Medulla oblongata (tissue), 1 donor: ENCODE measurements around the gene CTSL.

ENCODE experiments used
- DNase-seq: peaks from one replicate; pipeline ENCODE4 v3.0.0-alpha.2; 2015; ENCODE audit errors: extremely low spot score

Gene CTSL

DNA sequence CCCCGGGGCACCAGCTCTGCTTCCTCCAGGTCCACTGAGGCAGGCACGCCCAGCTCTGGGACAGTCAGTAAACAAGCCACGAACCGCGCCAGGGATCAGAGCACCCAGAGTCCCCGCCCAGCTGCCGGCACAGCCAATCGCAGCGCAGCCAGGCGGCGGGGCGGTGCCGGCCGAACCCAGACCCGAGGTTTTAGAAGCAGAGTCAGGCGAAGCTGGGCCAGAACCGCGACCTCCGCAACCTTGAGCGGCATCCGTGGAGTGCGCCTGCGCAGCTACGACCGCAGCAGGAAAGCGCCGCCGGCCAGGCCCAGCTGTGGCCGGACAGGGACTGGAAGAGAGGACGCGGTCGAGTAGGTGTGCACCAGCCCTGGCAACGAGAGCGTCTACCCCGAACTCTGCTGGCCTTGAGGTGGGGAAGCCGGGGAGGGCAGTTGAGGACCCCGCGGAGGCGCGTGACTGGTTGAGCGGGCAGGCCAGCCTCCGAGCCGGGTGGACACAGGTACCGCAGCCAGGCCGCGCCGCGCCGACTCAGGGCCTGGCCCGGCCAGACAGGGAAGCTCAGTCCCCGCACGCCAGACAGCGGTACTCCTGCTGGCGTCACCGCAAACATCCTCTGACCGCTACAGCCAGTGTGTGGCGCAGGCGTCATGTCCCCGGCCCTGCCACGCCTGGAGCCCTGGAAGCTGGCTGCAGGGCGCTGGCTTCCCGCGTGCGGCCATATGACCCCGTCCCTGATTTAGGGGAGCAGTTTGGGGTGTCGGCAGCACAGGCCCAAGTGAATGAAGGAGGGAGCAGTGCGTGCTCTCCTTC is at the start of gene CTSL:
TSS of gene CTSL (plus strand) at position 220 of the 810 bp plus-strand sequence. CDS start 1,485 bp downstream, outside the sequence.
- DNase-seq, result peak; percentile 96

DNA sequence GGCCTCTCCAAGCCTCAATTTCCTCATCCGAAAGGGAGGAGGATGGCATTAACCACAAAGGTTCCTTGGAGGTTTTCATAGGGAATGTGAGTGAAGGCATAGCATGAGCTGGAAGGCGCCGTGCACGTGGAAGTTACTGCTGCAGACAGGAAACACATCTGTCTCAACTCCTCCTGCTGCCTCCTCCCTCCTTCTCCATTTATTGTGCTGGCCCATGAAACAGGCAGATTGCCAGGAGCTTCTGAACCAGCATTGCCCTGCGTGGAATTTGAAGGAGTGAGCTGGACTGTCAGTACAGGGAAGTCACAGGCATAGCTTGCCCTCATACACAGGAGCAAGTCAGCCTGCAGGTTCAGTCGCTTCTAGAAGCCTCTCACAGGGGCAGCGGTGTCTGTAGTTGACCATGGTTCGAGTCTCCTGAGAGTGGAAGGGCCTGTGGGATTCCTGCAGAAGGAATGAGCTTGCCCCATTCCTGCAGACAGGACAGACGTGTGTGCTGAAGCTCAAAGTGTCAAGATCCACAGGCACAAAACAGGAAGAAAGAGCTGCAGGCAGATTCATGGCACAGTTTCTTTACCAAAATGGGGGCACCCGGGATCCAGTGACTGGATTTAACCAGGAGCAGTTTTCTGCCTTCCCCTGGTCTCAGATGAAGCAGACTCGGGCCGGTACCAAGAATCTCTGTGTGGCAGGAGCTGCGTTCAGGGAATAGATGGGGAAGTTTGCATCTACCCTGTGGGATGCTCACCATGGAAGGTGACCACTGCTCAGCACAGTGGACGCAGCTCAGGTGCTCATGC is 48.7 kb upstream of the CTSL start:
- DNase-seq, result peak; percentile 15

DNA sequence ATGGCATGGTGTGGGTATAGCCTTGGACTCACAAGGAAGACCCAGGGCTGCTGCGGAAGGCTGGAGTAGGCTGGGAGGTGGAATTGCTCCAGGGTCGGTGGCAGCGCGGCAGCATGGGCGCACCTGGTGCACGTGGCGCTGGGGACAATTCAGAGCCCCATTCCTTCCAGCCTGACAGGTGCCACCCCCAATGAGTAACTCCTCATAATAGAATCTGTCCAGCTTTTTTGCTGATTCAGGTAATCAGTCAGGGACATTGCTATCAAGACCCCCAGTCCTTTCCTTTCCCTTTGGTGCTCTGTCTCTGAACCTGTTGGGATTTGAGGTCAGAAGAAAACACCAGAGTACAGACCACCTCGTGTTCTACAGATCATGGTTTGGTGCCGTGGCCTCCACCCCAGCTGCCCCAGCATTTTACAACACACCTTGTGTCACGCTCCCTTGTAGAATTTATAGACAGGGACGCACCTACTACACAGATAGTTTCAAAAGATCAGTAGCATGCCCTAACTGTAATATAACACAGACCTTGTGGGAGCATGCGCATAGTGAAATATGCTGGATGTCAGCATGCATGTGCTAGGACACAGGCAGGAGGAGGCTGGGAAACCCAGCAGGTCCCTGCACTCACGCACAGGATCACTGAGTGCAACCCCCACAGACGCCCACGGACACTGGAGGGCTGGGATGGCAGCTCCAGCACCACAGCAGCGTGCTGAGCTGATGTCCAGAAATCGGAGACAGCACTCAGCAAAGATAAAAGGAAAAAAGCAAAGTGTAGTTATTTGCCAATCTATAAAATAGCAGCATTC is 47.9 kb upstream of the CTSL start:
- no peak for DNase-seq

DNA sequence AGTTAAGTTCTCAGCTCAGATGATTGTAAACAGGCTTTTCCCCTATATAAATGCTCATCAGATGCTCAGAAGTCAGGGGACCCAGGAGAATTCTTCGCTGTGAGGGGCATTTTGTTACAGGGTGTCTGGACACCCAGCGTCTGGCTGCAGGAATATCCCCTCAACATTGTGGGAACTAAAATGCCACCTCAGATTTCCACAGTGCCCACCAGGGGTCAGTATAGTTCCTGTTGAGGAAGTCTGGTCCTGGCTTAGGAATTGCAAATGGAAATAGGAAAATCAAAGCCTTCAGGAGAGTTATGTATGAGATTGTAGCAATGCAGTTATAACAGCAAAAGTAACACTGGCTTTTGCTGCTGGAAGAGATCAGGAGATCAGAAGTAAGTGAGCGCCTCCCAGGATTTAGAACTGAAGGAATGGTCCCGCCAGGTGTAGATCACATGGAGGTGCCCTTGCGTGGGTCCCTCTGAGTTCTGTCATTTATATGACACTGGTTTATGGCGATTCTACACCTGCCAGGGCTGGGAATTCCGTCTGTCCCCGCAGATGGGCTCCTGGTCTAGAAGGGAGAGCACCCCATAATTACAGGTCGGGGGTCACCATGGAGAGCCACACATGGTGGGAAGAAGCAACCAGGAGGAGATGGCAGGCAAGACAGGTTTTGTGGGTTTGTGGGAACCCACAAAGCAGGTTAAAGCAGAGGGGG is 47.1 kb upstream of the CTSL start:
- peak; percentile 91 for DNase-seq

DNA sequence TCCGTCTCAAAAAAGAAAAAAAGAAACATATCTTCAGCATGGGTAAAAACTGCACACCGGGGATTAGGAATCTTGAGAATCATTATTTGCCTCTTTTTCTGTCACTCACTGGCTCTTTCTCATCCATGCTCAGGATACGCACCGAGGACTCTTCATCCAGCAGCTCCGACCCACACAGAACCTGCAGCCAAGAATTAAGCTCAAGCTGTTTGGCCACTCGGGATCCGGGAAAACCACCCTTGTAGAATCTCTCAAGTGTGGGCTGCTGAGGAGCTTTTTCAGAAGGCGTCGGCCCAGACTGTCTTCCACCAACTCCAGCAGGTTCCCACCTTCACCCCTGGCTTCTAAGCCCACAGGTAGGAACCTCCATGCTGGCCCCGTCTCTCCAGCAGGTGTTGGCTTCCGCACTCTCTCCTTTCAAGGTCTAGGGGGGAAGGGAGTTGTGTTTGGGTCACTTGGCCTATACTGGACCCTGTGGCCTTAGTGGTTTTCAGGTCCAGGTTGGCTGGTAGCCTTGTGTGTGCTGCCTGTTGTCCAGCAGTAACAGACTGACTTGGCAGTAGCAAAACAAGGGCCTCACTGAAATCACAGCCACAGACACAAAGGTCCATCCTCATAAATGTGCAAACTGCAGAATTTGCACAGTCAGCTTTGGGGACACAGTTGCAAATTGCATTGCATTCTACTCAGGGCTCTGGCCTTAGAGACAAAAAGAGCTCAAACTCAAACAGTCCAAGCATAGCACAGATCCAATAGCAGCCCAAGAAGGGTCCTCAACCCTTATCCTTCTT is 44.5 kb upstream of the CTSL start:
- peak; percentile 11 for DNase-seq

DNA sequence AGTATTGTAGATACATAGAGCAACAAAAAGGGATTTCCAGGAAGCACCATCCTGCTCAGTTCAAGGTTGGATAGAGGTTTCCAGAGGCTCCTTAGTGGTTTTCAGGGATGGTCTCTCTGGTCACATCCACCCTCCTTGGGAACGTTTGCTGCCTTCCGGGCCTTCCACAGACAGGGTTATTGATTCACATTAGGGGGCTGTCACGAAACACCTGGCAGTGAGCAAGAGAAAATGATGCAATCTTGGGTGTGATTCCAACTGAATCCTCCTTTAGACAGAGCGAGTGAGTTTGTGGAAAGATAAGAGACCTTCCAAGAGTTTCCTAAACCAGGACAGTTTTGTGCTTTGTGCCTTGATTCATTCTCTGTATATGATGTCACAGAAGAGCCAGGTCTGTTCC is 43.8 kb upstream of the CTSL start:
- no peak for DNase-seq

DNA sequence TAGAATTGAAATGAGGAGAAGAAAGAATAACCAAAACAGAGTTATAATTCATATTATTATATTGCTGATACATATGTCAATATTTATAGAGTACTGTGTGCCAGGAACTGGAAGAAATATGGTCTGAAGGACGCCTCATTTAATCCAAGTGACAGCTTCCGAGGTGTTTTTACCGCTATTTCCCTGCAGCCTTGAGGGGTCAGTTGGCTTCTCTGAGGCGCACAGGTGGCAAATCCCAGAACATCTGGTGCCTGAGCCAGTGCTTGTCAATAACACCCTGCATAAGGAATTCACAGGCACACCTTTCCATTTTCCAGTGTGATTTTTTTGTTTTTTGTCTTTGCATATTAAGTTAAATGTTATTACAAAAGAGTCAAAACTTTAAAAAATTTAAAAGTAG is 43.3 kb upstream of the CTSL start:
- no peak for DNase-seq

DNA sequence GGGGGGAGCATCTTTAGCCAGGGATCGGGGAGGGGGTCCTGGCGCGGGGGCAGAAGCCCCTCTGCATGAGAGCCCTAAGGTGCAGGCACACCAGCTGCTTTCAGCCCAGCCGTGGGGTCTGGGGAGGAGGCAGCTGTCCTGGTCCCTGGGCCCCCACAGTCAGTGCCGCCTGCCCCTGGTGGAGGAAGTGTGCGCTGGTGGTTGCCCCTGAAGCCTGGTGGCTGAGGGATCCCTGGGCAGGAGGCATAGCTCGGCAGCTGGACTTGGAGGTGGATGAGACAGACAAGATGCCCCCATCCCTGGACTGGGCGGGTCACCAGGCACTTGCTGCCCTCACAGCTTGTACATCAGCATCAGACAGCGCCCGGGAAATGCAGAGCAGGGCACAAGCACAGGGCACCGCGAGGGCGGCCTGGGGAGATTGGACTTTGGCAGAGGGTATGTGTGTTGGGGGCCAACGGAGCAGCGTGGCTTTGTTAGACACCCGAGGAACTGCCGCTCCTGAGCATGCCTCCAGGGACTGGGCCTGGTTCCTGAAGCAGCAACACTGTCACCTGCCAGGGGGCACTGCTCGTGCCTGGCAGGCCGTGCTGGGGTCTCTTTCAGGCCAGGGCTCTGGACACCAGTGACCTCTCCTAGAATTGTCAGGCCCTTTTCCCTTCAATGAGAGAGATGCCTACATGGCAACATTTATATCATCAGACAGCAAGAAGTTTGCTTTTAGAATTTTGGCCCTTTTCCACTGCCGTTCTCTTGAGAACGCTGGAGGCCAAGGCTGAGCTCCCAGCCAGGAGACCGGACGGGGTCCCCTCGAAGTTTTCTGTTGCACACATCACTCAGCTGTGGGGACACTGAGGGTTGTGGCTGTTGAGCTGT is 41.9 kb upstream of the CTSL start:
- peak; percentile 5 for DNase-seq

DNA sequence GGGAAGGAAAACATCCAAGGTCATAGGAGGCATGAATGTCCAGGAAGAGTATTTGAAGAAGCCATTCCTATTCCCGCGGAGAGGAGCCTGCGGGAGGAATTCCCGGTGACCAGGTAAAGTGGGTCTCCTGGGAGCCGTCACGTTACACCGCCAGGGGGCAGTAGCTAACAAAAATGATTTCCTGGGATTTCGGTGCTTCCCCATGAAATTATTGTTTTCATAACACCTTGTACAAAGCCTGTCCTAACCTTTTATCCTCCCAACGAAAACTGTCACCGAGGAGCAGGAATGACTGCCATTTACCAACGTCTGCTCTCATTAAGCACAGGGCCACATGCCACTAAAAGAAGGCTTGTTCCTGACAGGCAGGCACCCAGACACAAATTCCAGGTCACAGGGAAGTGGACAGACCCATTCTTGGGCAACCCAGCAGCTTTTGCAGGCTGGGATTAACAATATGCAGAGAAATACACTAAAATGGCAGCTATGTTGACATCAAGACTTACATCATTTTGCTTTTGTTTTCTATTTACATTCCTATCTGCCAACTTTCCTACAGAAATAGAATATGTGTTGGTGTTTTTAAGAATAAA is 41.2 kb upstream of the CTSL start:
- DNase-seq, result peak; percentile 62

DNA sequence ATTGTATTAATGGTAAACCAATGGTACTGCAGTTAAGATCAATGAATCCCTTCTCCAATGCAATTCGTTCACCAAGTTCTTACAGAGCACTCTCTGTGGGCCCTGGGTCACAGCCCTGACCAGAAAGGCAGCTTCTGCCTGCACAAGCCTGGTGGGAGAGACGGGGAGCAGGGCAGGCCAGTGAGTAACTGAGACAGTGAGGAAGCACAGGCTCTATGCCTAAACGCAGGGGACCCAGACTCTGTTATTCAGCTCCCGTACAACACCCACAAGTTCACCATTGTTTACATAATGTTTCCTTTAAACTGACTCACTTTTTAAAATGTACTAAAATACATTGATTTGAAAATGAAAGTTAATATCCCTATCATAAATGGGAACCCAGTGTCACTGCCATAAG is 40.5 kb upstream of the CTSL start:
- no peak for DNase-seq

DNA sequence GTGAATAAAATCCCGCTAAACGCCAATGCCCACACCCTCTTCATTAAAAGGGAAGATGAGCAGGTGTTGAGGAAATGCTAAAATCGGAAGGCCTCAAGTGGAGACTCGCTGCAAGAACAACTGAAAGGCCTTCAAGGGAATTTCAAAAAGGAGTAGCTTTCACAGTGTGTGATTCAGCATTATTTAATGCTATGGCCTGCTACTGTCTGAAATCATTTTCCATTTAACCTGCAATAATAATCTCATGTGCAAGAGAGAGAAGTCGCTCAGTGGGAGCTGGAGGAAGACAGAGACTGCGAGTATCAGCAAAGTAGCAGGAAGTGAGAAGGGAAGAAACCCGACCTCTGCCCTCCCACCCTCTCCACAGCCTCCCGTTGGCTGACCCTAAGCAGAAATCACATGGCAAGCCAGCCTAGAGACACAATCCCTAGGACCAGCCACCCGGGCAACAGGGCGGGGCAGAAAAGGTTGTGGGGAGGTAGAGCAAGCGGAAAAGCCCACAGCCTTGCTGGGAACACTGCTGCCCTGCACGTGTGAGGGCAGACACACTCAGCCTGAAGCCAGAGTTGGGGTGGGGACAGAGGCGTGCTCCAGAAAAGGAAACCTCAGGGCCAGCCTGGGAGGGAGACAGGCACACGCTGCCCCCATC is 39.9 kb upstream of the CTSL start:
- peak; percentile 70 for DNase-seq

DNA sequence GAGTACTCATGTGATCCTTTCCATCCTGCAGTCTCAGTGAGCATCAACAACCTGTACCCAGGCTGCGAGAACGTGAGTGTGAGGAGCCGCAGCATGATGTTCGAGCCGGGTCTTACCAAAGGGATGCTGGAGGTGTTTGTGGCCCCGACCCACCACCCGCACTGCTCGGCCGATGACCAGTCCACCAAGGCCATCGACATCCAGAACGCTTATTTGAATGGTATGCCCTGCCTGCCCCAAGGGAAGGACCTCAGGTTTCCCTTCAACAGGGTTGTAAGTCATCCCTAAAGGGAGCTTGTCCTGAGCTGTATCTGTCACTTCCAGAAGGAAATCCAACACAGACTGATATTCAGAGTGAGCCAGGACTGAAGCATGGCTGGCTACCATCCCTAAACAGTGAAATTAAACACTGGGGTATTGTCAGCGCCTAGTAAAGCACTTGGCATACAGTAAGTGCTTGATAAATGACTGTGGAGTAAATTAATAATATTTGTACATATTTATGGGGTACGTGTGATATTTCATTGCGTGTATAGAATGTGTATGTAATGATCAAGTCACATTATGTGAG is 39.3 kb upstream of the CTSL start:
- DNase-seq, result peak; percentile 47

DNA sequence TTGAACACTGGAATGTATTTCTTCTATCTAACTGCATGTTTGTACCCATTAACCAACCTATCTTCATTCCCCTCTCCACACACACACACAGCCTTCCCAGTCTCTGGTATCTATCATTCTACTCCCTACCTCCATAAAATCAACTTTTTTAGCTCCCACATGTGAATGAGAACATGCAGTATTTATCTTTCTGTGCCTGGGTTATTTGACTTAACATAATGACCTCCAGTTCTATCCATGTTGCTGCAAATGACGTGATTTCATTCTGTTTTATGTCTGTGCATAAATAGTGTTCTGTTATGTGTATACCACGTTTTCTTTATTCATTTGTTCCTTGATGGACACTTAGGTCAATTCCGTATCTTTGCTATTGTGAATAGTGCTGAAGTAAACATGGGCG is 38.7 kb upstream of the CTSL start:
- no peak for DNase-seq

DNA sequence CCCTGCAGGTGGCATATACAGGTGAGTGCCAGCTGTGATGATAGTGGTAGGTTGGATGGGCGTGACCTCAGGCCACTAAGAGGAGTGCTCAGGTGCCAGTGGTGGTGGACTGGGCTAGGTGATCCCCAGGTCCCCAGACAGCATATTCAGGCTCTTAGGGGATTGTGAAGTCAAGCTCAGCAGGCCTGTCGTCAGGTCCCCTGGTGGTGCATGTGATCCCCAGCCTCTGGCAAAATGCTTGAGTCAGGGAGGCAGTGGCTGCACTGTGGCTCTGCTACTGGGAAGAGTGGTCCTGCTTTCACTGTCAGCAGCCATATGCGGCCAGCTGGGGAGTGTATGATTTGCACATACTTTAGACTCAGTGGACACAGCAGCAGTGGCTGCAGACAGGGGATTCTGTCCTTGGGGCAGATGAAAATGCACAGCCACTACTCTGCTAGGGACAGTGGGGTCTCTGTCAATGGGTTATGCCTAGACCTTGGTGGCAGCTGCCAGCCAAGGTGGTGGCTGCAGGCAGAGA is 31.6 kb upstream of the CTSL start:
- DNase-seq, result no peak

DNA sequence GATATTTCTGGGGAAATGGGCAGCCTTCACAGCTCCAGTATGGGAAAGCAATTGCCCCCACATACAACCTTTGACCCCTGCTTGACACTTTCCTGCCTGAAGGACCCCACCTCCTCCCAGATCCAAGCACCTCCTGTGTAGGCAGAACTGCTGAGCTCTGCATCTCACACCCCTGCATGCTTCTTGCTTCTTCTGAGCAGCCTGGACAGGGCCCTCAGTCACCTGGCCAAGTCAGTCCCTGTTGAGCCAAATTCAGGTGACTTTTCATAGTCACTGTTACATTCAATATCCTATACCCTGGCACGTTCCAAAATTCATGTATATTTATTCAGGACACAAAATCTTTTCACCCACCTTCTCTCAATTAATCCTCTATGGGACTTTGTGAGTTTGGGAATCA is 30.4 kb upstream of the CTSL start:
- no peak for DNase-seq

DNA sequence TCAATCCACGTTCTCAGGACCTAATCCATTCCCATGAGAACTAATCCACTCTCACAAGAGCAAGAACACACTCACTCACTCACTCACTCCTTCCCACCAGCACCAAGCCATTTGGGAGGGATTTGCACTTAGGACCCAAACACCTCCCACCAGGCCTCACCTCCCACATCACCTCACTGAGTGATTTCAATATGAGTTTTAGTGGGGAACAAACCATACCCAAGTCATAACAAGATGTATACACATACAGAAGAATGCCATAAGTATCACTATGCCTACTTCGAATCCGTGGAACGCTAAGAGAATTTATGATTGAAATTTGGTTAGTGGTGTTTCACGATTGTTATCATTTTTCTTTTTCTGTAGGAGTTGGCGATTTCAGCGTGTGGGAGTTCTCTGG is 29.3 kb upstream of the CTSL start:
- no peak for DNase-seq

DNA sequence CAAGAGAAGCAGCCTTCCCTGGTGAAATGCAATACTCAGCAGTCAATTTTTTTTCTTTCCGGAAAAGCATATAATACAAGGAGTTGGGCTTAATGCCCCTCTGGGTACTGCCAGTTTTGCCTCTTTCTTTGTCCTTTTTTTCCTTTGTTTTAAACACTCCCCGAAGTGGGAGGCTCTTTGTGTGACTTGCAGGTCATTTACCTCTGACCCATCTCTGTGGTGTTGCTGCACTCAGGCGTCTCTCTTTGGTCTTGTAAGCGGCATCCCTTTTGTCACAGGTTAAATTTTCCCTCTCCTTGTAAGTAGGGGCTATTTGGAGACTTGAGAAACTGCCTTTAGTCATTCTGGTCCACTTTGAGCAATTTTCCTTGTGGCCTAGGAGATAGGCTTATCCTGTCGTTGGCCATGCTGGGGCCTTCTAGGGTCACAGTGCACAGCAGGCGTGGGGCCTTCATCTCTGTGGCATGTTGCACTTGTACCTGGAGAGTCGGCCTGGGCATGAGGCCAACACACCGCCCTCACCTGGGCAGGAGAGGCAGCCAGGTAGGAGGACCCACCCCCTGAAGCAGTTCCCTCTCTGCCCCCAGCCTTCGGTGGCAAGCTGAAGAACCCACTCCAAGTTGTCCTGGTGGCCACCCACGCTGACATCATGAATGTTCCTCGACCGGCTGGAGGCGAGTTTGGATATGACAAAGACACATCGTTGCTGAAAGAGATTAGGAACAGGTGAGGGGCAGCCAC is 27.7 kb upstream of the CTSL start:
- no peak for DNase-seq

DNA sequence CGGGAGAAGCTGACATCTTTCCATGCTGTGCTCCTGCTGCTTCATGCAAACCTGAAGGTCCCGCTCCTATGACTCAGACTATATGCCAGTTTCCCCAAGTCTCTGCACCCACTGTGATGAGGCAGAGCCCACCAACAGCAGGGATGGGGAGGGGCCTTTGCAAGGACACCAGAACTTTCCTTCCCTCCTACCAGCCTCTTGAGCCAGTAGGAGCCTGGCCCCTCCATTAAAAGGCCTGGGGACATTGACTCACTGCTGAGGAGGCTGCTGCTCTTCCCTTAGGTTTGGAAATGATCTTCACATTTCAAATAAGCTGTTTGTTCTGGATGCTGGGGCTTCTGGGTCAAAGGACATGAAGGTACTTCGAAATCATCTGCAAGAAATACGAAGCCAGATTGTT is 26.1 kb upstream of the CTSL start:
- DNase-seq, result no peak
